ENCODE data around the gene TACC3. TPM values are rescaled to one million over a fixed set of nuclear protein-coding genes. Genes with fewer than 3 reads are reported as not detected.
A peak's percentile ranks its signal among the peaks of the same experiment; 100 is the strongest.
"Not testable (repeated sequence)": the region's sequence is repeated elsewhere in the genome, so short reads cannot be mapped to it uniquely, and the experiment has no call there.

TACC3 gene
- total RNA-seq, 1 donor from 2014 or later: 3.9 TPM

DNA sequence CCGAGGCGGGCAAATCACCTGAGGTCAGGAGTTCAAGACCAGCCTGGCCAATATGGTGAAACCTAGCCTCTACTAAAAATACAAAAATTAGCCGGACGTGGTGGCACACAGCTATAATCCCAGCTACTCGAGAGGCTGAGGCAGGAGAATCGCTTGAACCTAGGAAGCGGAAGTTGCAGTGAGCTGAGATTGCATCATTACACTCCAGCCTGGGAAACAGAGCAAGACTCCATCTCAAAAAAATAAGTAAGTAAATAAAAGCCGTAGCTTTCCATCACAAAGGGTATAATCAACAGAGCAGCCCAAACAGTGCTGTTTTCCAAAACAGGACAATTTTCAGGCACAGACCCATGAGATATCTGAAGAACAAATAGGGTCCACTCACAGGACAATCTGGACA lies 19.6 kb upstream of the TACC3 start:
- not testable (repeated sequence) for DNase-seq (ENCODE audit: low read depth)

DNA sequence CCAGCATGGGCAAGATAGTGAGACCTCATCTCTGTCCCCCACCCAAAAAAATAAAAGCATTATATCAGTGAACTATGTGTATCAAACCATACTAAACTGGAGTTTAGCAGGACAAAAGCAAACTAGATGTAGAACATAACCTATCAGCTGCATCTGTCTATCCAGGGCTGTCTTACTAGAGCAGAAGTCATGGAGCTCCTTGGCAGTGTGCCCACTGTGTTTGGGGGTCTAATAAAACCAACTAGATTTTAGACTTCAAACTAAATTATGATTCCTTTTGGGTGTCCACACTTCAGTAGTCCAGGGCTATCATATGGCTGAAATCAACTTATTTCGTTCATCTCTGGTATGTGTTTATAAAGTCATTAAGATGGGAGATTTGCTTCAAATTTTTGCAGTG lies 17.5 kb upstream of the TACC3 start:
- no peak for DNase-seq (ENCODE audit: low read depth)

DNA sequence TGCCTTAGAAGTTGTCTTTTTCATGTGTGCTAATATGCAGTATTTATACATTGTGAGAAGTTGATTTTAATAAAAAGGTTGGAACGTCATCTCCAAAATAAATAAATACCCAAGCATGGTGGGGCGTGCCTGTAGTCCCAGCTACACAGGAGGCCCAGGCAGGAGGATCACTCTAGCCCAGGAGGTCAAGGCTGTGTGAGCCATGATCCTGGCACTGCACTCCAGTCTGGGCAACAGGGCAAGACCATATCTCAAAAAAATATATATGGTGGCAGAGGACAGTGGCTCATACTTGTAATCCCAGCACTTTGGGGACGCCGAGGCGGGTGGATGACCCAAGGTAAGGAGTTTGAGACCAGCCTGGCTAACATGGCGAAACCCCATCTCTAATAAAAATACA lies 15.6 kb upstream of the TACC3 start:
- no peak for DNase-seq (ENCODE audit: low read depth)

DNA sequence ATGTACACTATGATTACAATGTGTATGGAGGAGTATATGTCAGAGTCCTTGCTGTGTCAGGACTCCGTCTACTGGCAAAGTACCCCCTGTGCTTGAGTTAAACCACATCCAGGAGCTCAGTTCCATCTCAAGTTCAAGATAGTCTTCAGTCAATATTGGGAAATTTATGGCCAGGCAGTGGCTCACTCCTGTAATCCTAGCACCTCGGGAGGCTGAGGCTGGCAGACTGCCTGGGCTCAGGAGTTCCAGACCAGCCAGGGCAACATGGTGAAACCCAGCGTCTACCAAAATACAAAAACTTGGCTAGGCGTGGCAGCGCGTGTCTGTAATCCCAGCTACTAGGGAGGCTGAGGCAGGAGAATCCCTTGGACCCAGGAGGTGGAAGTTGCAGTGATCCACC lies 15.0 kb upstream of the TACC3 start:
- DNase-seq (ENCODE audit: low read depth): no peak

DNA sequence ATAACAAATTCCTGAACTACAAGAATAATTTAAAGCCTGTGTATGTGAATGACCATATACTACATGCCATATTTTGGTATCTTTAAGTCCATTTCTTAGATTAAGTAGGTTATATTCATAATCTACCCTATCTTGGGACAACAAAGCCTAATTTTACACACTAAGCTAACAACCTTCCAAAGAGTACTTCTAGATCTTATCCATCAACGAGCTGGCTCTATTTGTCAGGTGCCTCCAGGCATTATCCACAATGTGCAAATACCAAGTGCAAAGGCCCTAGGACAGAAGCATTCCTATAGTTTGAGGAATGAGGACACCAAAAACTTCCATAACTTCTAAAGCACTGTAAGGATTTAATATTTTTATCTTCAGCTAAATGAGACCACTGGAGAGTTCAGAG lies 12.7 kb upstream of the TACC3 start:
- no peak for DNase-seq (ENCODE audit: low read depth)

DNA sequence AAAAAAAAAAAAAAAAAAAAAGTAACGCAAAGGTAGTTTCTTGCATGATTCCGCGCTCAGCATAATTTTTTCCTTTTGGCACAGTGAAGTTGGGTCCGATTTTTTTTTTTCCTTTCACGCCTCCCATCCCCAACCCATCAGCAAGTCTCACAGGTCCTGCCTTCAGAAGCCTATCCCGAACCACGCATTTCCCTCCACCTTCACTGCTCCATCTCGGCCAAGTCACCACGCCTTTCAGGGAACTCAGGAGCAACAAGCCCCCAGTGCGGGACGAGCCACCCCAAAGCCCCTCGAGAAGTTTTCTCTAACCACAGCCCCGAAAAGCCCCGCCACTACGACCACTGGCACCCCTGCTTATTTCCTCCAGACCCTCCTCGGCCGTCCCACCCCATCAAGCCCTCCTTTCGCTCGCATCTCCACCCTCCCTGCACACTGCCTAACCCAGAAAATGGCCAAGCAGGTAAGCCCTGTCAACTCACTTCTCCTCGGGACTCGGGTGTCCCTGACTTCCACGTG lies 10.2 kb upstream of the TACC3 start:
- no peak for DNase-seq (ENCODE audit: low read depth)

DNA sequence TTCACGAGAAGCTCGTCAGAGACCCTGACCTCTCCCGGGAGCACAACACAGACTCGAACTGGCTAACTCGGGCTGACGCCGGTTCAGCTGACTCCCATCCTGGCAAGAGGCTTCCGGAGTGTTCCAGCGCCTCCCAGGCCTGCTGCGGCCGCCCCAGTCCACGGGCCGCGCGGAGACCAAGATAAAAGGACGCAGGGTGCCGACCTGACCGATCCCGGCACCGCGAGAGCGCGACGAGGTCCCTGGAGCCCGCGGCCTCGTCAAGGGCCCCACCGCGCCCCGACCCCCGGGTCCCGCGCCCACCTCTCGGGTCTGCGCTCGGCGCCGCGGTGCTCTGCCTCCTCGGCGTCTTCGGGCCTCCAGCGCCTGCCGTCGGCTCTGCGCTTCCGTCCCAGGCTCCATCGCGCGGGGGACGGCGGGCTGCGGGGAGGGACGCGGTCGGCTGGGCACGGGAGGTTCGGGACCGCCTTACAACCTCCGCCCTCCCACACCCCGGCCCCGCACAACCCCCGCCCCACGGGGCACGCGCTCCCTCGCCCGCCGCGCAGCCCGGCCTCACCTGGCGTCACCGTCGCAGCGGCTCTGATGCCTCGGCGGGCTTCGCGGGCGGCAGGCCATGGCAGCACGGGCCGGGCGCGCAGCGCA lies 9.6 kb upstream of the TACC3 start:
- peak; percentile 64 for DNase-seq (ENCODE audit: low read depth)

DNA sequence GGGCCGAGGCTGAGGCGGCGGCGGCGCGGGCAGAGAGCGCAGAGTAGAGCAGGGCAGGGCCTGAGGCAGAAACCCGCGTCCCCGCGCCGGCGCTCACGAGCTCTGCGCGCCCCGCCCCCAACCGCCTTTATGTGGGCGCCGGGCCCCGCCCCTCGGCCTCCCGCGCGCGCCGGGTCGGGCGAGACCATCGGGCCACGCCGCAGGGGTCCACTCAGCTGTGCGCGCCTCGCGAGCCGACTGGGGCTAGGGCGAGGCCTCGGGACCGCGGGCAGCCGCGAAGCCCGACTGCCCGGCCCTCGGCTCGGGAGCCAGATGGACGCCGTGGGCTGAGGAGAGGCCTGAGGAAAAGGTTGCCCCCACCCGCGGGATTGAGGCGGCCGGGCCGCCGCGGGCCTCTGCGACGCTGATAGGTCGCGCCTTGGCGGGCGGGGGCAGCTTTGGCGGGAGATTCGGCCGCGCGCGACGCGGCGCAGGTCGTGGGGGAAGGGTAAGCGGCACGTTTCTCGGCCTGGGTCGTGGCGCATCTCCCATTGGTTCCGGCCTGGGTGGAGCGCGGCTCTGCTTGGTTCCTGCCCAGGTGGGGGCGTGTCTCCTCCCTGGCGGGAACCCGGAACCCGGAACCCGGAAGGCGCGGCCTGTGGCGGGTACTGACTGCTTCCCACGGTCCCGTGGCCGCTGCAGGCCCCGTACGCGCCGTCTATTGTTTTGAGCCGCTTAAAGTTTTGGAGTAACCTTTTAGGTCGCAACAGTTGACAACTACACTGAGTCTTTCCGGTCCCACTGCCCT lies 8.9 kb upstream of the TACC3 start, which contains the start of gene SLBP:
Gene SLBP (minus strand): TSS at position 104 of the 787 bp plus-strand sequence. CDS start 131 bp downstream, outside the sequence.
- DNase-seq (ENCODE audit: low read depth): peak; percentile 87

DNA sequence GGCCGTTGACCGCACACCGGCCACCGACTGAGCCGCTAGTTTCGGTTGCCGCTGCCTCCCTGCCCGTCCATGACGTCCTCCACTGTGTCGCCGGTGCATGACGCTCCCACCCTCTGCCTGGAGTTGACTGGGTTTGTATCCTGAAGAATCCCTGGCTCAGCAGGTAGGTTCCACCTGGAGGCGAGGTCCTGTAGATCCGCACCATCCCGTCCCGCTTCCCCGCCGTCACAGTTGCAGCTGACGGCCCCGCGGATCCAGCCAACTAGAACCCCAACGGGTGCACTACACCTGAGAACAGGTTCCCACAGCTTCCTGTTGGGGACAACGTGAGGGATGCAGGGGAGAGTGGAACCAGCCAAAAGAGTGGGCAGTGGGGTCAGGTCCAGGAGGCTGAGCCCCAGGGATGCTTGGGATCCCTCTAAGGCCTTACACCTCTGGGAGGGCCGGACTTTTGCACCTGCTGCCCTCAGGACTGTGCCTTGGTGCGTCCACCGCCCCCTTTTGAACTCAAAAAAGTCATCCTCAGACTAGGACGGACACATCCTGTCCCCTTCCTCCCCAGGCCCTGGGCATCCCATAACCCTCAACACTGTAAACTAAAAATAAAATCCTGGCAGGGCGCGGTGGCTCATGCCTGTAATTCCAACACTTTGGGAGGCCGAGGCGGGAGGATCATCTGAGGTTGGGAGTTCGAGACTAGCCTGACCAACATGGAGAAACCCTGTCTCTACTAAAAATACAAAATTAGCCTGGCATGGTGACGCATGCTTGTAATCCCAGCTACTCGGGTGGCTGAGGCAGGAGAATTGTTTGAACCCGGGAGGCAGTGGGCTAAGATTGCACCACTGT lies 8.1 kb upstream of the TACC3 start:
- no peak for DNase-seq (ENCODE audit: low read depth)

DNA sequence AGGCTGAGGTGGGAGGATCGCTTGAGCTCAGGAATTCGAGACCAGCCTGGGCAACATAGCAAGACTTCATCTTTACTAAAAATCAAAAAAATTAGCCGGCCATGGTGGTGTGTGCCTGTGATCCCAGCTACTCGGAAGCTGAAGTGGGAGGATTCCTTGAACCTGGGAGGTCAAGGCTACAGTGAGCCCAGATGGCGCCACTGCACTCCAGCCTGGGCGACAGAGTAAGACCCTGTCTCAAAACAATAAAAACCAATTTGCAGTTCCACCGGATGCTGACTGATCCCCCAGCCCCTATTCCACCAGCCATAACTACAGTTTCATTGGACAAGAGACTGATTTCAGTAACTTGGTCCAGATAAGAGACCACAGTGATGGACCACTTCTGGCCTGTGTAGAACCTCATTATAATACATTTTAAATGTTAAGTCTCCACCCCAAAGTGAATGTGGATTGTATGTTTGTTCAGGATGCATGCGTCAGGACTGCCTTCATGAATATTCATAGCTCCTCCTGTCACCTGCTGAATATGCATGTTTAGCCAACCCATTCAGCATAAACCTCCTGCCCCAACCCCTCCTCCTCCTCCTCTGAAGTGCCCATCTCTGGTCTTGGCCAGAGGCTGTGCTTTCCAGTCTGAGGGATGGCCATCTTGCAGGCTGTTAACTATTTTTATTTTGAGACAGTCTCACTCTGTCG lies 6.9 kb upstream of the TACC3 start:
- DNase-seq (ENCODE audit: low read depth): no peak

DNA sequence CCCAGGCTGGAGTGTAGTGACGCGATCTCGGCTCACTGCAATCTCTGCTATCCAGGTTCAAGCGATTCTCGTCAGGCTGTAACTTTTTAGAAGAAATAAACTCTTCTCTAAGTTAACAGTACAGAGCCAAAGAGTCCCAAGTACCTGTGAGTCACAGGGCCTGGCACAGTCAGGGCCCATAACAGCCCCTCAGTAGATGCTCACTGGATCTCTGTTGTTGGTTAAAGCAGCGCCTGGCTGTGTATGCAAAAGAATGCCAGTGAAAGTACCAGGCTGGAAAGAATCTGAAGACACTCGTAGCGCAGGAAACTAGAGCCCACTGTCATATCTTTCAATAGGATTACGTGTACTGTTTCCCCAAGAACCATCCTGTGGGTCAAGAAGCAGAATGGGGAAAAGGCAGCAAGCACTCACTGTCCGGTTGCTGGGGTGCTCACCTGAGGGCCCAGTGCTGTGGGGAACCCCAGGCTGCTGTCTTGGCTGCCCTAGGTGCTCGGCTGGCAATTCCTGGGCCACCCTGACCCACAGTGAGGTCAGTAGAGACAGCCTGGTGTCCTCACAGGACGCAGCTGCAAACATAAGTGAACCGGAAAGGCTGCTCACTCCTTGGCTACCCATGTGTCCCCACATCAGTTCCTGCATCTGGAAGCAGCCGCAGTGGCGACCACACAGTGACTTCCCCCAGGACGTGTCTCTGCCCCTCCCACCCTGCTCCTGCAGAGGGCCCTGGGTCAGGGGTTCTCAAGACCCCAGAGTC lies 6.1 kb upstream of the TACC3 start:
- no peak for DNase-seq (ENCODE audit: low read depth)

DNA sequence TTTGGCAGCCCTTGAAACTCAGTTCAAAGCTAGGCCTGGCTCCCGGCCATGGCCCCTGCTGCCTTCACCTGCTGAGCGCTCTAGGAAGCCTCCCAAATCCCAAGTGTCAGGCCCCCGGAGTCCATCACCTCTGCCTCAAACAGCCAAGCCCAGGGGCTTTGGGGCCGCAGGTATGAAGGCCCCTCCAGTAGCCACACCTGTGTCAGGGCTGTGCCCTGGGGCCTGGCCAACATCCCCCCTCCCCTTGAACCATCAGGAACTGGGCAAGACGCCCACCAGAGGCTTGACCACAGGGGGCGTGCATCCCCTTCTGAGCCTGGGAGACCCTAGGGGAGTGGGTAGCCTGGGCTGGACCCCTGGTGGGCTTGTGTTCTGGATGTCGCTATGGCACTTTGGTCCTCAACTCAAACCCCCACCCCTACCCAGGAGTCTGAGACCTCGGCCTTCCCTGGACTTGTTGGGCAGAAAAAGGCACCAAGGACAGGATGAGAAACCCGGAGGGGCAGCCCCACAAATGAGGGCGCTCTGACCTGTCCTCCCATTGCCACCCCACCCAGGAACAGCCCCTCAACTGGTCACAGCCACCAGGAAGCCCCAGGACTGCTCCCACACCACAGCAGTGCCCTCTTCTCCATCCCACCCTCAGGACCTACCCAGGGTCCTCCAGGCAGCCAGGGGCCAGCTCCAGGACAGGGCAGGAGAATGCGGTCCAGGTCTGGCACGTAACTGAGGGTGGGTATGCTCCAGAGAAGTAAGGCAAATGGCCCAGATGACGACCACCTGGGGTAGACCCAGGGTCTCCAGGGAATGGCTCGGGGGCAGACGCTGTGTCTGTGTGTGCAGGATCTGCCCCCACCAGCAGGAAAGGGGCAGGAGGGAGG lies 5.0 kb upstream of the TACC3 start:
- no peak for DNase-seq (ENCODE audit: low read depth)

DNA sequence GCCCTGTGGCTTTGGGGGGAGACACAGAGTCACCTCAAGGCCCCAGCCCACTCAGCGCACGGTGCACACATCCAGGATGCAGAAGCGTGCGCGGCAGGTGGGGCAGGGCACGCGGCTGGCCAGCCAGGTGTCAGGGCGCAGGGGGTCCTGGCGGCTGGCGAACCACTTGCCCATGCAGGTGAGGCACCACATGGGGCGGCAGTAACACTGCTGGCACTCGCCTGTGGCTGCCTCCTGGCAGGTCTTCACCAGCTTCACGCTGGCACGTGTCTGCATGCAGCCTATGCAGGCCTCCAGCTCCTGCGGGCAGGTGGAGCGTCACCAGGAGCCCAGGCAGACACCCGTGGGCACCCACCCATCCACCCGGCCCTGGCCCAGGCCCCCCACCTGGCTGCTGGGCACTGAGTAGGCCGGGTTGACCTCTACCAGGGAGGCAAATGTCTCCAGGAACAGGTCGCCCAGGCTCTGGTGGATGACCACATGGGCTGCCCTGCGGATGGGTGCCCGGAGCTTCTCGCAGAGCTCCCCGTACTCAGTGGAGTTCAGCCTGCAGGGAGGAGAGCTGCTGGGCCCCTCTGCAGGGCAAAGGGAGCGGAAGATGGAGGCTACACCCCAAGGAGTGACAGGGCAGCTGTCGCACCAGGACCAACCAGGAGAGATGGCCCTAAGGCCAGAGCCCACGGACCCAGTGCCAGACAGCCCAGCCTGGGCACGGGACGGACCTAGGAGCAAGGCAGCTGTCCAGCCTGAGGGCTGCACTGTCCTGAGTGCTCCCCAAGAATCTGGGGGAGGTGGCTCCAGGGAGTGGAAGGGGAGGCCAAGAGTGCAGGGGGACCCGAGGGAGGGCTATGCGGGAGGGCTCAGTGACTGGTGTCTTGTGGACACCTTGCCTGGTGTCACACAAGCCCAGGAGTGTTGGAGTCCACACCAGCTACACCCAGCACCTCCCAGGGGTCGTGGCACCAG lies 3.9 kb upstream of the TACC3 start:
- DNase-seq (ENCODE audit: low read depth): no peak

DNA sequence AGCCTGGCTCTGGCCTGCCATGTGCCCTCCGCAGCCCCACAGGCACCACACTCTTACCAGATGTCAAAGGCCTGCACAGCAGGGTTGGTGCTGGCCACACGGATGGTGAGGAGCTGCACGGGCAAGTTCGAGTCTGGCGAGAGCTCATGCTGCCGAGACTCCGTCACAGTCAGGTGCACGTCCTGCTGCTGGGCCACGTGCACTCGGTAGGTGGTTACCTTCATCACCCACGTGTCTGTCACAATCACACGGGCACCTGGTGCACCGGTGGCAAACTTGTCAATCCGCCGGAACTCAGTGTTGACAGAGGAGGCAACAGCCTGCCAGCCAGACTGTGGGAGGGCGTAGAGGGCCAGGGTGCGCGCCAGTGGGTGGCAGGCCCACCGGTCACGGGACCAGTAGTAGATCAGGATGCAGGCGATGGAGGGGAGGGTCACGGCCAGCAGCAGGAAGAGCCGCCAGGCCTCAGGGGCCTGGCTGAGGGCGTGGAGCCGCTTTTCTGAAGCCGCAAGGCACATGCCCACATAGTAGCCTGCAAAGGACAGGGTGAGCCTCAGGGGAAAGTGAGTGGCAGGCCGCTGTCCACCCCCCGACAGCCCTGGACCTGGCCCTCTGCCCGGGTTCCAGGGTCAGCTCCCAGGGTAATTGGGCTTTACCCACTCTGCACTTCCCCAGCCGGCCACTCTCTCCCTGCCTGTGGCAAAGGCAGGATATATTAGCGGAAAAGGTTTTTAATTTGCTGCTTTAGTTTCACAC lies 3.0 kb upstream of the TACC3 start:
- no peak for DNase-seq (ENCODE audit: low read depth)

DNA sequence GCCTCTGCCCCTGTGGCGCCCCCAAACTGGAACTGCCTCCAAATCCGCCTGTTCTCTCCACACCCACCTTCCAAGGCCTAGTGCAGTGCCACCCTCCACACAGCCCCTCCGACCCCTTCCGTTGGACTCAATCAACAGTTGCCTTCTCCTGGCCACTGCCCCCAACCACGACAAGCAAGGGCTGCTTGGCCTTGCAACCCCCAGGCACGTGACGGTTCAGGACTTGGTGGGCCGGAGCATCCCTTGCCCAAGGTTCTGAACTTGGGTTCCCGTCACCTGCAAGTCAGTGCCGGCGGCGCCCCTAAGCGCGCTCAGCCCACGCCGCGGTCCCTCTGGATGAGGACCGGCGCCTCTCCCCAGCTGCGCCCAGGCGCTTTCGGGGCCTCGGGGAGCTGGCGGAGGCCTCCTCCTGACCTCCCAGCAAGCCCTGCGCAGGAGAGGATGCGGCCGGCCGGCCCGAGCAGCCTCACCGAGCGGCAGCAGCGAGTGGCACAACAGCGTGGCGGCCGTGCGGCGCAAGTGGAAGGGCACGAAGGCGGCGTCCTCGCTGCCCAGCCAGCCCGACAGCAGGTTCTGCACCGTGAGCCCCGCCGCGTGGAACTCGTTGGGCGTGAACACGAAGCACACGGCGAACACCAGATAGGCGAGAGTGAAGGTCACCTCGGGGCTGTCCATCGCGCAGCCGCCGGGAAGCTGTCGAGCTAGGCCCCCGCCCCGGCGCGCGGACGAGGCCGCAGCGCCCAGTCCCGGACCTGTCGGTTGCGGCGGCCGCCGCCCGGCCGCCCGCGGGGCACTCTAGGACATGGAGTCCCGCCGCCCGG lies 948 bp upstream of the TACC3 start:
- peak; percentile 59 for DNase-seq (ENCODE audit: low read depth)
